OCI-M2 (cell line): Measurements from ENCODE around the gene ETV2.
"Not testable (repeated sequence)": the region's sequence is repeated elsewhere in the genome, so short reads cannot be mapped to it uniquely, and the experiment has no call there.

ENCODE experiments used
- DNase-seq: peaks from one replicate; lab custom pipeline; 2025; ENCODE audit not compliant: unreplicated experiment; lab: John Stamatoyannopoulos, UW

Gene ETV2

GRCh38 chr19:35623327-35624010, 18.1 kb upstream of the ETV2 start:
- no peak for DNase-seq

GRCh38 chr19:35628264-35628564, 13.3 kb upstream of the ETV2 start:
- DNase-seq: no peak

DNA sequence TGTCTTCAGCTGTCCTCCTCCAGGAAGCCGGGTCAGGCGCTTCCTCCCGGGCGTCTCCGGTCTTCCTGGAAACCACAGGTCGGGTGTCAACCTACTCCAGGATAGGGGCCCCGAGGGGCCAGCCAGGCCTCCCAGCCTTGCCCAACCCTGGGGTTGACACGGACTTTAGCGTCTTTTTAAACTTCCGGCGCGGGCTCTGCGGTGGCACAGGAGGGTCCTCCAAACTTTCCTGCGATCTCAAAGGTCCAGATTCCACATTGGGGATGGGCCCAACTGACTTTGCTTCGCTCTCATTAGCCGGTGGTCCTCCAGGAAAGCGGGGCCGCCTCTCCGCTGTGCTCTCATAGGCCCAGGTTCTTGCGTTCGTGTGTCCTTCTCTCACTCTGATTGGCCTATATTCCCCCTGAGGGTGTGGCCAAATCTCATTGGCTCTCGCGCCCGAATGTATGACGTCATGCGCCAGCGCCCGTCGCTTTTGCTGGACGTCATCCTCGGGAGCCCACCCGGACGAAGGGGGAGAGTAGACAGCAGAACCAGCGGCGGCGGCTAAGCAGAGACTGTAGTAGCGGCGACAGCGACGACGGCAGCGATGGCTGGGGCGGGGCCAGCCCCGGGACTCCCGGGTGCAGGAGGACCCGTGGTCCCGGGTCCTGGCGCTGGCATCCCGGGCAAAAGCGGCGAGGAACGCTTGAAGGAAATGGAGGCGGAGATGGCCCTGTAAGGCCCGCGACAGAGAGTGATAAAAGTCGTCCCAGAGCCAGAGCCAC, 12.8 kb upstream of the ETV2 start, which contains the start of gene RBM42:
RBM42 (plus strand) TSS at position 472 of the 767 bp plus-strand sequence; CDS start at position 590, 118 bp downstream.
- peak; percentile 99 for DNase-seq

DNA sequence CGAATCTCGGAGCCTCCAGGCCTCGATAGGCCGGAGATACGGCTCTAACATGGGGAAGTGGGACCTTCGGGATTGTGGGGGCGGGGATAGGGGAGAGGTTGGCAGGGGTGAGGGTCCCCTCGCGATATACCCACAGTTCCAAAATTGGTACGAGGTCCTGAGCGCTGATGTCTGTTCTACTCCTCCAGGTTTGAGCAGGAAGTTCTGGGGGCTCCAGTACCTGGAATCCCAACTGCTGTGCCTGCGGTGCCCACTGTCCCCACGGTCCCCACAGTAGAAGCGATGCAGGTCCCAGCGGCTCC, 12.3 kb upstream of the ETV2 start:
- DNase-seq: no peak

DNA sequence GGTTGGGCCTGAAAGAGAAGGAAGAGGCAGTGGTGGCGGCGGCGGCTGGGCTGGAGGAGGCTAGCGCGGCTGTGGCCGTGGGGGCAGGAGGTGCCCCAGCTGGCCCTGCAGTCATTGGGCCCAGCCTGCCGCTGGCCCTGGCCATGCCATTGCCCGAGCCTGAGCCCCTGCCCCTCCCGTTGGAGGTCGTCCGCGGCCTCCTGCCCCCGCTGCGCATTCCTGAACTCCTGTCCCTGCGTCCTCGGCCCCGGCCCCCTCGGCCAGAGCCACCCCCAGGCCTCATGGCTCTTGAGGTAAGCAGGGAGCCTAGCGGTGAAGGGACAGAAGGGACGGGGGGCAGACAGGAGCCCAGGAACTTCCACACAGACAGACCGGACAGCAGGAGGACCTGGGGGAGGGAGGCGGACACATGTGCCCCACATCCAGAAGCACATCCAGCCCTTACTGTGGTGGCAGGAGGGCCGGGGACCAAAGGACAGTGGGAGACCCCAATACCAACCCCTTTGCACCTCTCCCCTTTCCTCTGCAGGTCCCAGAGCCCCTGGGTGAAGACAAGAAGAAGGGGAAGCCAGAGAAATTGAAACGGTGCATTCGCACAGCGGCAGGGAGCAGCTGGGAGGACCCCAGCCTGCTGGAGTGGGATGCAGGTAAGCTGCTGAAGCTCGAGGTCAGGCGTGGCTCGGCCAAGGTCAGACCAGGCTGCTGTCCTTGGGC, 7.7 kb upstream of the ETV2 start:
- no peak for DNase-seq

GRCh38 chr19:35636651-35637050, 4.9 kb upstream of the ETV2 start:
- DNase-seq: no peak

- no peak for DNase-seq
Measured at GRCh38 chr19:35637165-35637564, 4.4 kb upstream of the ETV2 start.

GRCh38 chr19:35639321-35639639, 2.3 kb upstream of the ETV2 start:
- no peak for DNase-seq

DNA sequence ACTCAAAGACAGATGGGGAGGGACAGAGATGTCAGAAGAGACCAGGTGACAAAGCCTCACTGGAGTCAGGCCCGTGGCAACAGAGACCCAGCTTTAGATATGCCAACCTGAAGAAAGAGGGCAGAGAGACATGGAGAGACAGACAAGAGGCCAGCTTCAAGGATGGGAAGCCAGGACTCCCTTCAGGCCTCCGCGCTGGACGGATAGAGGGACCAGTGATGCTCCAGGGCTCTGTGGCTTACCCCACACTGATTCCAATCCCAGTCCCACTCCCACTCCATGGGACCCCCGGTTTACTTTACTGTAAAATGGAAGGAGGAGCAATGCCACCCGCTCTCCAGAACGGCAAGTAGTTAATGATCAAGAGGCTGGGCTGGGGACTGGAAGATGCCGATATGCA, 1.7 kb upstream of the ETV2 start:
- DNase-seq: no peak

- DNase-seq: peak; percentile 93
Measured at GRCh38 chr19:35642312-35642711, 767 bp downstream of the ETV2 start.

- DNase-seq: no peak
Measured at GRCh38 chr19:35642798-35643254, 1.3 kb downstream of the ETV2 start.

GRCh38 chr19:35643255-35644205, 2.0 kb downstream of the ETV2 start:
- peak; percentile 99 for DNase-seq

DNA sequence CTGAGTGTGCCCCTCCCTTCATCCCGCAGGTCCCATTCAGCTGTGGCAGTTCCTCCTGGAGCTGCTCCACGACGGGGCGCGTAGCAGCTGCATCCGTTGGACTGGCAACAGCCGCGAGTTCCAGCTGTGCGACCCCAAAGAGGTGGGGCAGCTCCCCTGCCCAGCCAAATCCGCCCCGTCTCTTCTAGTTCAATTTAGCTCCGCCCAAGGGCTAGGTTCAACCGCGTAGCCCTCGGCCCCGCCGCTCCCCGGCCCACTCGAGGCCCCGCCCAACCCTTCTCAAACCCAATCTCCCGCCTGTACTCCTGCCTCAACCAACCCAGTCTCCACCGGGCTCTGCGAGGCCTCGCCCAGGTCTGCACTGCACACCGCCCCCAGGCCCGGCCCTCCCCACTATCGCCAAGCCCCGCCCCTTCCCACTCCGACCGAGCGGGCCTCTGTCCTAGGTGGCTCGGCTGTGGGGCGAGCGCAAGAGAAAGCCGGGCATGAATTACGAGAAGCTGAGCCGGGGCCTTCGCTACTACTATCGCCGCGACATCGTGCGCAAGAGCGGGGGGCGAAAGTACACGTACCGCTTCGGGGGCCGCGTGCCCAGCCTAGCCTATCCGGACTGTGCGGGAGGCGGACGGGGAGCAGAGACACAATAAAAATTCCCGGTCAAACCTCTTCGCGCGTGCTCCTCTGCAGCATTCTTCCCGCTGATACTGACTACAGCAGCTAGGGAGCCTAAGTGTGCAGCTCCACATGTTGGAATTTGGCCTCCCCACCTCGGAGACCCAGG, 2.9 kb downstream of the ETV2 start:
- peak; percentile 99 for DNase-seq

DNA sequence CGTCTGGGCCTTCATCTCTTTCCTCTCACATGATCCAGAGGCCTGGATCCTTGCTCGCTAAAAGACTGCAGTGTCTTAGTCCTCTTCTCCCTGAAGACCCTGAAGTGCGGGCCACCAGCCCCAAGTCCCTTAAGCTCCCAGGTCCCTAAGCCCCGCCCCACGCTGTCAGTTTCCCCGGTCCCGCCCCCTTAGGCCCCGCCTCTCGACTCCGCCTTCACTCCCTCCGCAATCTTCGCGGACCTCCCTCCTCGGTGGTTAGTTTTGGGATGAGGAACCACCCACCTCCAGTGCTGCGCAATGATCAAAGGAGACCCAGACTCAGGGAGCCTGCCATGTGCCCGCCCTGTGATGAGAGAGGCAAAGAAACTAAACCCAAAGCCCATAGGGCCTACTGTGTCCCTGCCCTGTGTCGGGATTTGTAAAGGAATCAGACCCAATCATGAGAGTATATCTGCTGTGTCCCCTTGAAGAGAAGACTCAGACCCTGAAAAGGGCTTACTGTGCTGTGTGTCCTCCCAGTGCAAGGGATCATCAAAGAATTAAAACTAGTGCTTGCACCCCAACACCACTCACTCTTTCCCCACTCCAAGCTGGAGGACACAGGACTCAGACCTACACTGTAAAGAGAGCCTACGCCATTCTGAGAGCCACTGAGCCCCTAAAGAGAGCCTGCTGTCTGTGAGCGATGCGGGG, 3.6 kb downstream of the ETV2 start:
- DNase-seq: peak; percentile 99

GRCh38 chr19:35645680-35646511, 4.4 kb downstream of the ETV2 start:
- no peak for DNase-seq

DNA sequence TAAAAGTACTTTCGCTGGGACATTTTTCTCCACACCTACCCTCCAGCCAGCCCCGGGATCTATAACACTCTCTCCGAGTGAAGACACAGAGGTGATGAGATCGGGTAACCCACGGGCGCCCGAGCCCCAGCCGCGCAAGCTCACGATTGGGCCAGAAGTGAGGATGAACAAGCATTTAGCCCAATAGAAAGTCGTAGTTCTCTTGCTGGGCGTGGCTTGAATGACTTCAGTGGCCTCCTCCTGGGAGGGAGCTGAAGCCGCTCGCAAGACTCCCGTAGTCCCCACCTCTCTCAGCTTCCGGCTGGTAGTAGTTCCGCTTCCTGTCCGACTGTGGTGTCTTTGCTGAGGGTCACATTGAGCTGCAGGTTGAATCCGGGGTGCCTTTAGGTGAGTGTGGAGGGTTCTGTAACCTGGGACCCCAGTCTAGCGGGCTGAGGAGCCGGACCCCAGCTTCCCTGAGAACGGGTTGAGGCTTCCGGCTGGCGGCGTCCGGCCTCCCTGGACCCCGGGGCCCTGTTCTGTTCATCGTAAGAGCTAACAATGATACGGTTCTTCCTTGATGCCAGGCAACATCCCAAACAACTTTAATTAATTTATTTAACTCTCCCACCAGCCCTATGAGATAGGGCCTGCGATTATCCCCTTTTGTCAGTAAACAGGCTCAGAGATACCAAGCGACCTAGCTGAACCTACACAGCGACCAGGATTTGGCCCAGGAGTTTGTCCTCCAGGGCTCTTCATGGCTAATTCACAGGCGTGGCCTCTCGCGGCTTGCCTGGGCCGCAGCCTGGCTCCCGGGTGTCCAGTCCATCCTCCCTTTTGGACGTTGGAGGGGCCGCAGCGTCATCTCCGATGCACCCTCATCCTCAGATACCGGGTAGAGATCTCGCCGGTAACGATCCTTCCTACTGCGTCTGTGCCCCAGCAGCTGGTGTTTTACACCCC, 6.7 kb downstream of the ETV2 start, which contains the start of gene COX6B1:
COX6B1 (plus strand) TSS at position 307 of the 945 bp plus-strand sequence. CDS start 2,921 bp downstream, outside the sequence.
- DNase-seq: peak; percentile 100

DNA sequence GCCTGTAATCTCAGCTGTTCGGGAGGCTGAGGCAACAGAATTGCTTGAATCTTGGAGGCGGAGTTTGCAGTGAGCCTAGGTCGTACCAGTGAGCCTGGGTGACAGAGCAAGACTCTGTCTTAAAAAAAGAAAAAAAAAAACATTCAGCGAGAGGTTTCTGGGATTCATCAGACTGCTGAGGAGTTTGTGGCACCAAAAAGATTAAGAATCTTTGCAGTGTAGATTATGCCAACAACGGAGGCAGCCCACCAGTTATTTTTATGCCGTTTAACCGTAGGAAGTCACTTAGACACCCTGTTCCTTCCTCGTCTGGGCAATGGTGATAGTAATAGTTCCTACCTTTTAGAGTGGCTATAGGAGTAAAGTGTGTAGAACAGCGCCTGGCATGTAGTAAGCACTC, 9.0 kb downstream of the ETV2 start:
- no peak for DNase-seq

GRCh38 chr19:35654828-35655227, 13.3 kb downstream of the ETV2 start:
- not testable (repeated sequence) for DNase-seq
